ENCODE data around the gene TUBD1.
"Not testable (repeated sequence)": the region's sequence is repeated elsewhere in the genome, so short reads cannot be mapped to it uniquely, and the experiment has no call there.

The TUBD1 gene, protein sequence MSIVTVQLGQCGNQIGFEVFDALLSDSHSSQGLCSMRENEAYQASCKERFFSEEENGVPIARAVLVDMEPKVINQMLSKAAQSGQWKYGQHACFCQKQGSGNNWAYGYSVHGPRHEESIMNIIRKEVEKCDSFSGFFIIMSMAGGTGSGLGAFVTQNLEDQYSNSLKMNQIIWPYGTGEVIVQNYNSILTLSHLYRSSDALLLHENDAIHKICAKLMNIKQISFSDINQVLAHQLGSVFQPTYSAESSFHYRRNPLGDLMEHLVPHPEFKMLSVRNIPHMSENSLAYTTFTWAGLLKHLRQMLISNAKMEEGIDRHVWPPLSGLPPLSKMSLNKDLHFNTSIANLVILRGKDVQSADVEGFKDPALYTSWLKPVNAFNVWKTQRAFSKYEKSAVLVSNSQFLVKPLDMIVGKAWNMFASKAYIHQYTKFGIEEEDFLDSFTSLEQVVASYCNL

DNA sequence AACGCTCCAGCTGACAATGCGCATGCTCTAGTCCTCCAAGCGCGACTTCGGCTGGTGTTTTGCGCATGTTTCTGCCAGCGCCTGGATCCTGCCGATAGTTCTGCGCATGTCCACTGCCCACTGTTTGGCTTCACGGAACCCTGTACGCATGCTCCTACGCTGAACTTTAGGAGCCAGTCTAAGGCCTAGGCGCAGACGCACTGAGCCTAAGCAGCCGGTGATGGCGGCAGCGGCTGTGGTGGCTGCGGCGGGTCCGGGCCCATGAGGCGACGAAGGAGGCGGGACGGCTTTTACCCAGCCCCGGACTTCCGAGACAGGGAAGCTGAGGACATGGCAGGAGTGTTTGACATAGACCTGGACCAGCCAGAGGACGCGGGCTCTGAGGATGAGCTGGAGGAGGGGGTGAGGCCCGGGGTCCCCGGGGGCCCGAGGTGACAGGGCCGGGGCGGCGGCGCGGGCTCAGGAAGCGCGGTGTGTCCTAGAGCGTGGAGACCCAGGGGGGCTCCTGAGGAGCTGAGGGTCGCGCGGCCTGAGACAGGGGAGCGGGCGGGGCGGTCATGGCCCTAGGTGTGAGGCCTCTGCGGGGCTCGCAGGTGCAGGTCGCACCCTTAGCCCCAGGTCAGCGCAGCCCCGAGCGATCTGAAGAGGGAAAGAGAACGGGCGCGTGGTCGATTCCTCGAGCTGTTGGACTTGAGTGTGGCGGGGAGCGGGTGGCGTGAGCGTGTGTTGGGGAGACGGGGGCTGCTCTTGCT, at the start of gene TUBD1, which contains the start of gene RPS6KB1:
TSS of gene TUBD1 (minus strand) at position 20 of the 752 bp plus-strand sequence. CDS start 1,941 bp downstream, outside the sequence.
TSS of gene RPS6KB1 (plus strand) at position 198 of the 752 bp plus-strand sequence. CDS start at position 262, 64 bp downstream.
- H3K27ac Mint-ChIP-seq = peak within 1 kb of the TSS; percentile 94 to 99 (median 94)
- TF ChIP-seq, protein P1, sequence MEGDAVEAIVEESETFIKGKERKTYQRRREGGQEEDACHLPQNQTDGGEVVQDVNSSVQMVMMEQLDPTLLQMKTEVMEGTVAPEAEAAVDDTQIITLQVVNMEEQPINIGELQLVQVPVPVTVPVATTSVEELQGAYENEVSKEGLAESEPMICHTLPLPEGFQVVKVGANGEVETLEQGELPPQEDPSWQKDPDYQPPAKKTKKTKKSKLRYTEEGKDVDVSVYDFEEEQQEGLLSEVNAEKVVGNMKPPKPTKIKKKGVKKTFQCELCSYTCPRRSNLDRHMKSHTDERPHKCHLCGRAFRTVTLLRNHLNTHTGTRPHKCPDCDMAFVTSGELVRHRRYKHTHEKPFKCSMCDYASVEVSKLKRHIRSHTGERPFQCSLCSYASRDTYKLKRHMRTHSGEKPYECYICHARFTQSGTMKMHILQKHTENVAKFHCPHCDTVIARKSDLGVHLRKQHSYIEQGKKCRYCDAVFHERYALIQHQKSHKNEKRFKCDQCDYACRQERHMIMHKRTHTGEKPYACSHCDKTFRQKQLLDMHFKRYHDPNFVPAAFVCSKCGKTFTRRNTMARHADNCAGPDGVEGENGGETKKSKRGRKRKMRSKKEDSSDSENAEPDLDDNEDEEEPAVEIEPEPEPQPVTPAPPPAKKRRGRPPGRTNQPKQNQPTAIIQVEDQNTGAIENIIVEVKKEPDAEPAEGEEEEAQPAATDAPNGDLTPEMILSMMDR (IDR thresholded peaks at IDR 0.05; ENCODE audit: unreplicated experiment in 3 of 3) = no peak

DNA sequence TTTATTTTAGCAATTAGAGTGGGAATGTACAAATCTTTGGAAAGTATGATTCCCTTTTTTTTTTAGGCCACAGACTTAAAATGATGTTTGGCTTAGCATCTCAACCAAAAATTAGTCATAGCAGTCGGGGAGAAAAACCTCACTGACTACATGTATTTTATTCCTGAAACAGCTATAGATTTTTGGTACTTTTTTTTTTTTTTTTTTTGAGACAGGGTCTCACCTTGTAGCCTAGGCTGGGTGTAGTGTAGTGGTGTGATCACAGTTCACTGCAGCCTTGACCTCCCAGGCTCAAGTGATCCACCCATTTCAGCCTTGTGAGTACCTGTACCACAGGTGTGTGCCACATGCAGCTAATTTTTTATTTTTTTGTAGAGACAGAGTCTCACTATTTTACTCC, 48.4 kb upstream of the TUBD1 start:
- H3K4me3 Mint-ChIP-seq = no peak overlapping the region
- TF ChIP-seq, protein P1 (IDR thresholded peaks at IDR 0.05; ENCODE audit: unreplicated experiment in 3 of 3) = no peak
- no peaks in the 10 kb centered on the region for H3K4me1 Mint-ChIP-seq
- H3K9me3 Mint-ChIP-seq = no peaks in the 10 kb centered on the region
- H3K27me3 Mint-ChIP-seq (ENCODE audit: low read depth) = no peaks in the 10 kb centered on the region
- H3K27ac Mint-ChIP-seq = no peak overlapping the region
- peaks cover 50% of the 10 kb centered on the region for H3K36me3 Mint-ChIP-seq (ENCODE audit: low read depth)

More for the DNA sequence above, at the start of gene TUBD1, which contains the start of gene RPS6KB1:
- peaks cover 12% of the 10 kb centered on the region for H3K36me3 Mint-ChIP-seq (ENCODE audit: low read depth)
- peak within 1 kb of the TSS; percentile 98 to 100 (median 100) for H3K4me3 Mint-ChIP-seq
- H3K4me1 Mint-ChIP-seq = peaks cover 33% of the 10 kb centered on the region
- no peaks in the 10 kb centered on the region for H3K27me3 Mint-ChIP-seq (ENCODE audit: low read depth)
- H3K9me3 Mint-ChIP-seq = no peaks in the 10 kb centered on the region

DNA sequence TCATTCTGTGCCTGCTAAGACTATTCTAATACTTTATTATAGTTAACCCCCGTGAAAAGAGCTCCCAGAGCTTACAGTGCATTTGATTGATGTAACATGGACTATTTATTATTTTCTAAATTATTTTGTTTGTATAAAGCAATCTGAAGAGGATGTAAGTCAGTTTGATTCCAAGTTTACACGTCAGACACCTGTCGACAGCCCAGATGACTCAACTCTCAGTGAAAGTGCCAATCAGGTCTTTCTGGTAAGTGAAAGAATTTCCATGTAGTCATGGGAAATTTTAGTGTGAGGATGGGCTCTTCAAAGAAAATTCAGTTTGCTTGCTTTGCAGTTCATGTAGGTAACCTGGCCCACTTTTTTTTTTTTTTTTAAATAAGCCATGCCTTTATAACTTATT, 48.0 kb upstream of the TUBD1 start:
- H3K9me3 Mint-ChIP-seq = not testable (repeated sequence)

DNA sequence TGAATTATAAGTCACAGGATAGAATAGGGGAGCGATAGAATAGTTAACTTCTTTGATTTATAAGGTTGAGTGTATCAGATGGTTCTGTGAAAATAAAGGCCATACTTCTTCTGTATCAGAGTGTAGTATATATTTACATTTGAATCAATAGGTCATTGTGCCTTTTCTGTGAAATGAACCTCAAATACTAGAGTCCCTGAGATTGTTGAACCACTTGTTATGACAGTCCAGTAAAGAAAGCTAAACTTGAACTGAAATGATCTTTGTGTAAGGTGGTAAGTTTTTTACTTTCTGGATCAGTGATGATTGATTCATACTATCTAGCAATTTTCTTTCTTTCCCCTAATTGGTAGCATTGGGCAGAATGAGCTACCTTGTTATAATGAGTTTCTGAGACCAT, 40.6 kb upstream of the TUBD1 start:
- not testable (repeated sequence) for H3K27me3 Mint-ChIP-seq (ENCODE audit: low read depth); H3K9me3 Mint-ChIP-seq; H3K4me3 Mint-ChIP-seq; H3K4me1 Mint-ChIP-seq; H3K27ac Mint-ChIP-seq
- peaks cover 63% of the 10 kb centered on the region for H3K36me3 Mint-ChIP-seq (ENCODE audit: low read depth)

More for the DNA sequence above, 48.0 kb upstream of the TUBD1 start:
- peaks cover 49% of the 10 kb centered on the region for H3K36me3 Mint-ChIP-seq (ENCODE audit: low read depth)
- not testable (repeated sequence) for H3K4me3 Mint-ChIP-seq; H3K4me1 Mint-ChIP-seq; H3K27ac Mint-ChIP-seq; H3K27me3 Mint-ChIP-seq (ENCODE audit: low read depth)

DNA sequence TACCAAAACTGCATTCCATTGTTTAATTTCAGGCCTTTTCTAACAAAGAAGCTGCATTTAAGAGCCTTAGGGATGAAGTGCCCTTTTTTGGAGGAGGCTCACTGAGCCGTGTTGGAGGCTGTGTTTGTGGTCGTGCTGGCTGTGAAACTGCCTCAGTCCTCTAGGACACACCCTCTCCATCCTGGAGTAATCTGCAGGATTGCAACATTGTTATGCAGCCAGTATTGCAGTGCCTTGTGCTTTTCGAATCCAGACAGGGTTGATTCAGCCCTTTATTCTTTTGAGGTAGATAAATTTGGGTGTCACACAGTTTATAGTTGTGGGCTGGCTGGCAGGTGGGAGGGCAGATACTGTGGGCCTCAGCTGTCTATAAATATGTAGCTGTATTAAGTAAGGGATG, 38.0 kb upstream of the TUBD1 start:
- H3K36me3 Mint-ChIP-seq (ENCODE audit: low read depth) = peaks cover 69% of the 10 kb centered on the region
- not testable (repeated sequence) for H3K27ac Mint-ChIP-seq; H3K4me1 Mint-ChIP-seq; H3K9me3 Mint-ChIP-seq; H3K4me3 Mint-ChIP-seq; H3K27me3 Mint-ChIP-seq (ENCODE audit: low read depth)

DNA sequence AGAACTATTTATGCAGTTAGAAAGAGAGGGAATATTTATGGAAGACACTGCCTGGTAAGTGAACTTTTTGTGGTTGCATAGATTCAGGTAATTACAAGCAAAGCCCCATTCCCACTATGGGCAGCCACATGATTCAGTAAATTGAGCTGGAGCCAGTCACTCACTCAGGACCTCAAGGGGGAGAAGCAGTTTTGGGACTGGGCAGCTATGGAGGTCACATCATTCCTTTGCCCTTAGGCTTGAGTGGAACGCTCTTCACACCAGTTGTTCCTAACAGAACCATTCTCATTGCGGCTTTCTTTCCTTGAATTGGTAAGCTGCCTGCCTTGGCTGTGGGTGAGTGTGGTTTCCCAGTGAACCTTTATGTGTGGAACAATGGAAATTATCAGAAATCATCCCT, 37.4 kb upstream of the TUBD1 start:
- not testable (repeated sequence) for H3K4me3 Mint-ChIP-seq; H3K4me1 Mint-ChIP-seq; H3K27me3 Mint-ChIP-seq (ENCODE audit: low read depth); H3K27ac Mint-ChIP-seq; H3K9me3 Mint-ChIP-seq
- peaks cover 74% of the 10 kb centered on the region for H3K36me3 Mint-ChIP-seq (ENCODE audit: low read depth)

DNA sequence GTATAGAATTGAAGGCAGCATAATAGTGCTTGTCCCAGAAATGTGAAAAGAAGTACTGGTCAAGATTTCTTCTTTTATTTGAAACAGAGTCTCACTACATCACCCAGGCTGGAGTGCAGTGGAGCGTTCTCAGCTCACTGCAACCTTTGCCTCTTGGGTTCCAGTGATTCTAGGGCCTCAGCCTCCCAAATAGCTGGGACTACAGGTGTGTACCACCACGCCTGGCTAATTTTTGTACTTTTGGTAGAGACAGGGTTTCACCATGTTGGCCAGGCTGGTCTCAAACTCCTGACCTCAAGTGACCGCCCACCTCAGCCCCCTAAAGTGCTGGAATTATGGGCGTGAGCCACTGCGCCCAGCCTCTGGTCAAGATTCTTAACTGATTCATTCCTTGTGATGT, 27.9 kb upstream of the TUBD1 start:
- H3K9me3 Mint-ChIP-seq; H3K4me1 Mint-ChIP-seq; H3K4me3 Mint-ChIP-seq; H3K27me3 Mint-ChIP-seq (ENCODE audit: low read depth); H3K27ac Mint-ChIP-seq: not testable (repeated sequence)
- peaks cover 59% of the 10 kb centered on the region for H3K36me3 Mint-ChIP-seq (ENCODE audit: low read depth)

DNA sequence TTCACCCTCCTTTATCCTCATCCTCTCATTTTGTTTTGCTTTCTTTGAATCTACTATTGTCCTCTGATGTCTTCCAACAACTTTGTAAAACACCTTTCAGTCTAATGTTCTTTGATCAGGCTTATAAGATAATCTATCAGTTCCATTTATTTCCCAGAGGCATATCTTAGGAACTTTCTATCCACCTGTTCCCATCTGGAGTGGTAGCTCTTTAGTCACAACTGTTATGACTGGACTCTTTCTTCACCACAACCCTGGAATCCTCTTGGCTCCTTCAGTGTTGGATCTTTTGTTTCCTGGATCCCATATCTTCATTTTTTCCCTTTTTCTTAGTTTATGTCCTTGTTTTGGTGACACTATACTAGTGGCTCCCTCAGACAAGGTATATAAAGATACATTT, 23.7 kb upstream of the TUBD1 start:
- no peak overlapping the region for H3K27ac Mint-ChIP-seq
- H3K4me1 Mint-ChIP-seq = no peaks in the 10 kb centered on the region
- H3K9me3 Mint-ChIP-seq = no peaks in the 10 kb centered on the region
- peaks cover 51% of the 10 kb centered on the region for H3K36me3 Mint-ChIP-seq (ENCODE audit: low read depth)
- H3K27me3 Mint-ChIP-seq (ENCODE audit: low read depth) = no peaks in the 10 kb centered on the region
- TF ChIP-seq, protein P1 (IDR thresholded peaks at IDR 0.05; ENCODE audit: unreplicated experiment in 3 of 3) = no peak
- H3K4me3 Mint-ChIP-seq = no peak overlapping the region
